MG63 (cell line): ENCODE results near the gene PDE4D. TPM values are rescaled to one million over a fixed set of nuclear protein-coding genes. Genes with fewer than 3 reads are reported as not detected.

Experiments used
- DNase-seq: peaks from one replicate; pipeline ENCODE4 v3.0.0-alpha.2; 2020
- H3K27me3 ChIP-seq: fragments of 250-450 bp; sonication (Bioruptor Pico); 2 replicates; pipeline ENCODE4 v1.5.1; 2020; ENCODE audit warnings: mild to moderate bottlenecking, moderate library complexity
- H3K36me3 ChIP-seq: fragments of 250-450 bp; sonication (Bioruptor Pico); 2 replicates; pipeline ENCODE4 v1.5.1; 2020; ENCODE audit warnings: mild to moderate bottlenecking, moderate library complexity
- H3K4me3 ChIP-seq: fragments of 250-450 bp; sonication (Bioruptor Pico); 2 replicates; pipeline ENCODE4 v1.5.1; 2020; ENCODE audit warnings: mild to moderate bottlenecking, moderate library complexity
- H3K9me3 ChIP-seq: fragments of 250-450 bp; sonication (Bioruptor Pico); 2 replicates; pipeline ENCODE4 v1.5.1; 2020; ENCODE audit warnings: mild to moderate bottlenecking, moderate library complexity
- total RNA-seq: library from RNA; depleted of rRNA; stranded (reverse); fragments of >200 nt; shearing (Covaris generic); gene quantifications from 2 replicates; pipeline ENCODE4 v1.2.3, GENCODE V29; 2014; ENCODE audit warnings: low replicate concordance

The PDE4D gene
- total RNA-seq, 1 experiment from 2014 or later: 3.1 TPM

DNA sequence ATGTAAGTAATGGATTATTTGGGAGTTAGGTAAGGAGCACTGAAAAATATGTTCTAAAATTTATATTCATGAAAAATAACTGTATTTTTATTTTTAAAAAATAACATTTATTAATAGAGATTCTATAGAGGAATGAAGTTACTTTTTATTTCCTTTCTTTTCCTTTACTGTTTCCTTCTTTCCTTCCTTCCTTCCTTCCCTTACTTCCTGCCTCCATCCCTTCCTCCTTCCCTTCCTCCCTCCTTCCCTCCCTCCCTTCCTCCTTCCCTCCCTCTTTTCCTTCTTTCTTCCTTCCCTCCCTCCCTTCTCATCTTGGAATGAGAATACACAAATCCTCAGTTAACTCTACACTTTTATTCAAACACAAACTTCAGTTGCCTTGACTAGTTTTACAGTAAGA, 750.6 kb downstream of the PDE4D start:
- Histone ChIP-seq H3K36me3 (no peaks in the 10 kb centered on the region), H3K9me3 (no peaks in the 10 kb centered on the region), H3K4me3 (no peak overlapping the region), H3K27me3 (no peaks in the 10 kb centered on the region)
- no peak for DNase-seq

DNA sequence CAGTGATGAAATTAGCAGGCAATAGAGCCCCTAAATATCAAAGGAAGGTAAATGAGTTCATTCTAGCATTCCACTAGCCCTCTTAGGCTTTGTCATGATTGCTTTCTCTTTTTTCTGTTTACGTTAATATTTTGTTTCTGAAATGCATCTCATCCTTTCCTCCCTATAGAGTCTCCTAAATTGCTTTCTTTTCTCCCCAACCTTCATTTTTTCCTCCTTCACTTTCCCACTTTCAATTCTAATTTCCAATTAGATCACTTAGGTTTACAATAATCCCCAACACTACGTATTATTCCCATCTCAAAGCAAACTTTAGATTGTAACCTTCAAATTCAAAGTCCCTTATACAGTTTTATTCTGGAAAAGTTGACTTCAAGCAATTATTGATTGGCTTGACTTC, 751.4 kb downstream of the PDE4D start:
- Histone ChIP-seq H3K36me3 (no peaks in the 10 kb centered on the region), H3K9me3 (no peaks in the 10 kb centered on the region), H3K27me3 (no peaks in the 10 kb centered on the region), H3K4me3 (no peak overlapping the region)
- DNase-seq: no peak

DNA sequence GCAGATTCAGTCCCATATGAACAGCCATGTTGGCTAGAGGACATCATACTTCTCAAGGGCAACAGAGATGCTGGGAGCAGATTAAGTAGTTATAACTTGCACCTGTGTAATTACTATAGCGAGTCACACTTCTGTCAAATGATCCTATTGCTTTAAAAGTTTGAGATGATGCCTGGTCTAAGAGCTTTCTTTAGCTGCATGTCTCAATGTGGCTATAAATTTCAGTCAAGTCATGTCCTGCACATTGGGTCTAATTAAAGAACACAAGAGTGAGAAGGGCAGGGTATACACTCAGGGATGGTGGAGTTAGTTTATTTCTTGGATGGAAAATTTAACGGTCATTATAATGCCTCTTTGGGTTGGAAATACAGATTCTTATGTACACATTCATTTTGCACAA, 753.4 kb downstream of the PDE4D start:
- Histone ChIP-seq H3K36me3 (no peaks in the 10 kb centered on the region), H3K4me3 (no peak overlapping the region), H3K27me3 (no peaks in the 10 kb centered on the region; the same call in 1 of the 2 replicates), H3K9me3 (no peaks in the 10 kb centered on the region)
- no peak for DNase-seq

DNA sequence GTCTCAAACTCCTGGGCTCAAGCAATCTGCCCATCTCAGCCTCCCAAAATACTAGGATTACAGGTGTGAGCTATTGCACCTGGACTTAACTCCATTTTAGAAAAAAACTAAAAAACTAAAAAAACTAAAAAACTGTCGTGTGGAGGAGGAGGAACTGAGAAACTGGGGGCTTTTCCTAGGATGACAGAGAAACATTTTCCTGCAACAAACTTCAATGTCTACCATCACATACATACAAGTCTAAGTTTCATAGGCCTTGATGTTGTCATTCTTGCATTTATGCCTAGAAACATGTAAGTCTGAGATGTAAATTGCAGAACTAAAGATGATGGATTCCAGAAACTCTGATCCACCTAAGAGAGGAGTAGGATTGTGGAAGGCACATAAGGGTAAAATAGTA, 753.8 kb downstream of the PDE4D start:
- H3K9me3 ChIP-seq: no peaks in the 10 kb centered on the region
- H3K4me3 ChIP-seq: no peak overlapping the region
- no peaks in the 10 kb centered on the region for H3K36me3 ChIP-seq
- H3K27me3 ChIP-seq: no peaks in the 10 kb centered on the region; the same call in 1 of the 2 replicates
- DNase-seq: no peak

DNA sequence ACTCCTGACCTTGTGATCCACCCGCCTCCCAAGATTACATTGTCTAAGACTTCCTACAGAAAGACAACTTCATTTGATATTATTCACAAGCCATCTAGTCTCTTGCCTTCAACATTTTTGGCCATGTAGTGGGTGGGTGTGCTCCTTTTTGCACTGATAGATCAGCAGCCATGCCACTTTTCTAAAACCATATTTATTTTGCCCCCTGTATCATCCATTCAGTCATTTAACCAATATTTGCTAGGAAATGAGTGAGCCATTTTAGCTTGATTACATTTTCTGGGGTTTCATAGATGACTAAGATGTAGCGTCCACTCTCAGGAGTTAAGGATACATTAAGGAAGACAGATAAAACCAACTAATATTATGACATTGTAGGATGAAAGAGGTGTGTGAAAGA, 755.0 kb downstream of the PDE4D start:
- H3K4me3 ChIP-seq: no peak overlapping the region
- DNase-seq: no peak
- no peaks in the 10 kb centered on the region for H3K9me3 ChIP-seq
- no peaks in the 10 kb centered on the region for H3K36me3 ChIP-seq
- no peaks in the 10 kb centered on the region; the same call in 1 of the 2 replicates for H3K27me3 ChIP-seq

DNA sequence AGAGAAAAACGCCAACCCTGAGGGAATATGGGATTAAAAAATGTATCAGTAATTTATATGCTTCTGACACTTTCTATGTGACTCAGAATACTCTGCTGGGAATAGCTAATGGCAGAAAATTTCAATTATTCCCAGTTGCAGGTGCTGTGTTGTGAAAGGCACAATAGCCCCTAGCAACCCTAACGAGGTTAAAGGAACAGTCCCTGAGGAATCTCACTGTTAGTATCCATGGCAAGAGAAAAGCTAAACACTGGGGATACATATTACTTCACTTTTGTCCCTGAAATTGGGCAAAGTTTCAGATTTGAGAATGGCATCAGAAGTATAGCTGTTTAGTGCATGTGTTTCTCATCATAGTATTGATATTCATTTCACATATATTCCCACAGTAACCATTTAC, 755.7 kb downstream of the PDE4D start:
- DNase-seq: no peak
- Histone ChIP-seq H3K27me3 (no peaks in the 10 kb centered on the region; the same call in 1 of the 2 replicates), H3K36me3 (no peaks in the 10 kb centered on the region), H3K9me3 (no peaks in the 10 kb centered on the region), H3K4me3 (no peak overlapping the region)

DNA sequence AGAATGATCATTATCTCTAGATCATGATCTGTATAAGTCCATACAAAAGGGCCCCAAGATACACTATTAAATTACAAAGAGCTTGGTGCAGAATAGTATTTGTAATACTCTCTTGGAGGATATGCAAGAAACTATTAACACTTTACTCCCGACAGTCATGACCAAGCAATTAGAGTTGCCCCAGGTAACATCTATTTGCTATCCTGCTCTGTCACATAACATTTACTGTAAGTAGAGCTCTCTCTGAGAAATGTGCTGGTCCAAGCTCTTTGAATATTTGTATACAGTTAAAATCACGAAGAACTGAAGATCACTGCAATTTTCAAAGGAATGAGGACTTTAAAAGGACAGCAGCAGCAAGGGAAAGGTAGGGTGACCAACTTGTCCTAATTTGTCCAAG, 757.0 kb downstream of the PDE4D start:
- H3K4me3 ChIP-seq: no peak overlapping the region
- no peaks in the 10 kb centered on the region; the same call in 1 of the 2 replicates for H3K27me3 ChIP-seq
- H3K9me3 ChIP-seq: no peaks in the 10 kb centered on the region
- no peaks in the 10 kb centered on the region for H3K36me3 ChIP-seq
- DNase-seq: no peak

DNA sequence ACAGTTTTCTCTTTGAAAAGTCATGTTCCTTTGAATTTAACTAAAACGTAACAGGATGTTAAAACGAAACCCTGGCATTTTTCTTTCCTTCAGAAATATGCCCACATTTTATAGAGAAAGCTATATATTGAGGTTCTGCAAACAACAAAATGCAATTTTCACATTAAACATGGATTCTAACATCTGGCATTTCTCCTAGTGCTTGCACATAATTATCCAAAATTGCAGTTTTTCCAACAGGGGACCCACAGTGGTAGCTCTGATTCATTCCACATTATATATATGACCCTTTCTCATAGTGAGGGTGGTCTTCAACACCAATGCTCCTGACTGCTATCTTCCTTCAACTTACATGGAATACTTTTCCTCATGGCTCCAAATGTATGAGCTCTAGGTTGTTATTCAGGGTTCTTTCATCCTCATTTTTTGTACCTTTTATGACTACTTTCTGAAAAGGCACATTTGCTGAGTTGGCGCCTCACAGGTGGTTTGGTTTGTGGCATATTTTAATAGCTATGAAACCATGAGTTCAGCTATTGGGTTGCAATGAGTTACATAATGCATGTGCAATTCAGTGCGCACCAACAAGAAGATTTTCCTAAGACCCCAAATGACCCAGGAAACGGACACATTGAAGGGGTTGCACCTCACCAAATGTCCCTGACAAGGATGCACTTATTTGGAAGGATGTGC, 758.9 kb downstream of the PDE4D start:
- Histone ChIP-seq H3K9me3 (no peaks in the 10 kb centered on the region), H3K36me3 (no peaks in the 10 kb centered on the region), H3K27me3 (no peaks in the 10 kb centered on the region; the same call in 1 of the 2 replicates), H3K4me3 (no peak overlapping the region)
- no peak for DNase-seq

DNA sequence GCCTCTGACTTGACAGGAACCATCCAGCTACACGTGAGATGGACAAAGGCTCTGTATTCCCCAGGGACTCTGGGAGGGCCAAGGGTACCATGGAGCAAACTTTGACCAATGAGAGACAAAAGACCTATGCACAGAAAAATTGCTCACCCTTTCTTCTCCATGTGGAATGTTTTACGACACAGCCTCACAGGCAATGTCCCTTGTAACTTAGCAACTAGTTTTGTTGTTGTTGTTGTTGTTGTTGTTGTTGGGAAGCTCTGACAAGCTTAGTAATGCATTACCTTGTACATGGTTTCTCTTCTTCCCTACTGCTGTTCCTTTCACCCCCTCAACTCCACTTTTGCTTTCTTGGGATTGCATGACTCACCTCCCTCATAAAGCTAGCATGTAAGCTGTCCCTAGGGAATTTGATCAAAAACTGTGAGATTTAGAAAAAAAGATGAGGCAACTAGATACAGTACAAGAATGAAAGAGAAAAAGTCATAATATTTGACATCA, 759.7 kb downstream of the PDE4D start:
- DNase-seq: no peak
- Histone ChIP-seq H3K9me3 (no peaks in the 10 kb centered on the region), H3K4me3 (no peak overlapping the region), H3K27me3 (no peaks in the 10 kb centered on the region; the same call in 1 of the 2 replicates), H3K36me3 (no peaks in the 10 kb centered on the region)

DNA sequence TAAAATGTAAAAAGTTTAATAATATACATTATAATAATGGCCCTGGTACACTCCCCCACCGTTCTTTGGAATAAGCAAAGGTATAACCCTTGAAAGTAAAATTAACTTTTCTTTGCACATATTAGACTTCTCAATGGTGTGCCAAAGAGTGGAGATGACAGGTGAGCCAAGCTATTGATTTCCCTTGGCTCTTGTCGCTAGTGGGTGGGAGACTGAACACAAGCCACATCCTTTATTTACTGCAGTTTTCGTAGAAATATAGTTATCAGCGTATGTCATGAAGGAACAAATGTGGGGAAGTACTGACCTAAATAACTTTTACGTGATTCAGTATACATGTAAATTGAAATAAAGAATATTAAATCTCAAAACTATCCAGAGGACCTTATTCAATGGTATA, 761.4 kb downstream of the PDE4D start:
- Histone ChIP-seq H3K27me3 (no peaks in the 10 kb centered on the region; the same call in 1 of the 2 replicates), H3K36me3 (no peaks in the 10 kb centered on the region), H3K9me3 (no peaks in the 10 kb centered on the region), H3K4me3 (no peak overlapping the region)
- no peak for DNase-seq

DNA sequence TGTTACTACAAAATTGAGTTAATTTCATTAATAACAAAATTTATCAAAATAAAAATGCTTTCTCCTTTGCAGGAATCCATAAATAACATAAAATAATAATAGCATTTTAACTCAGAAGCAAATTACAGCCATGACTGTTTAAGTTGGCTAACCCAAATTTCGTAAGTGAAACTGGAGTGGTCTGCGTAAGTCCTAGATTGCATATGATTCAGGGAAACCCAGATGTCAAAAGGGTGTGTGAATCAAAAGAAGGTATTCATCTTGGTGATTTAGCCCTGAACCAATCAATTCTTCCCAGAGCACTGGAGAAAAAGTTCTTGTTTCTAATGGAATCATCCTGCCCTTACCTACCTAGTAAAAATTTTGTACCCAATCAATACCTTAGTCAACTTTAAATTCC, 763.1 kb downstream of the PDE4D start:
- H3K9me3 ChIP-seq: no peaks in the 10 kb centered on the region
- H3K4me3 ChIP-seq: no peak overlapping the region
- H3K27me3 ChIP-seq: no peaks in the 10 kb centered on the region; the same call in 1 of the 2 replicates
- no peaks in the 10 kb centered on the region for H3K36me3 ChIP-seq
- DNase-seq: no peak

DNA sequence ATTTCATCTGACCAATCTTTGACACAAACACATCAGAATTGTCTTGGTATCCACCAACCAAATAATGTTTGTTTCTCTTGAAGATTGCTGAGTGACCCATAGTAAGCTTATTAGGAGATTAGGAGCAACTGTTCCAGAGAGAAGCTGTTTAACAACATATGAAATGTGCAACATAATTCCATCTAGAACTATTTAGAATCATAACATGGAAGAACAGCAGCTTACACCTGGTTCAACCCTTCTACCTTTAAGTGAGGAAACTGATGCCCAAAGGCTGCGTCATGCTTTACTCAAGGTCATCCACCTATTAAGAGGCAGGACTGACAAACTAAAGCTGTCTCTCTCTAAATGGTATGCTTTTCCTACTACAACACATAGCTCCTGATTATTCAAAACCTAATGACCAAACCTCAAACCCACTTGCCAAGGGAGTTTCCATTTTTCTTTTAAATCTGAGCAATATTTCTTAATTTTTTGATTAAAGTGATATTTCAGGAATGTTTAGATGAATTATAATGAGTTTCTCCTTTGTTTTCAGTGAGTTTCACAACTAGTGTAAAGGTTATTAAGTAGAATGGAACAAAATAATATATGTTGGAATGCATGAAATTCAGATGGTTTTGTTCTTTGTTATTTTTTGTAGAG, 764.8 kb downstream of the PDE4D start:
- Histone ChIP-seq H3K9me3 (no peaks in the 10 kb centered on the region), H3K27me3 (no peaks in the 10 kb centered on the region)
- no peak for DNase-seq

DNA sequence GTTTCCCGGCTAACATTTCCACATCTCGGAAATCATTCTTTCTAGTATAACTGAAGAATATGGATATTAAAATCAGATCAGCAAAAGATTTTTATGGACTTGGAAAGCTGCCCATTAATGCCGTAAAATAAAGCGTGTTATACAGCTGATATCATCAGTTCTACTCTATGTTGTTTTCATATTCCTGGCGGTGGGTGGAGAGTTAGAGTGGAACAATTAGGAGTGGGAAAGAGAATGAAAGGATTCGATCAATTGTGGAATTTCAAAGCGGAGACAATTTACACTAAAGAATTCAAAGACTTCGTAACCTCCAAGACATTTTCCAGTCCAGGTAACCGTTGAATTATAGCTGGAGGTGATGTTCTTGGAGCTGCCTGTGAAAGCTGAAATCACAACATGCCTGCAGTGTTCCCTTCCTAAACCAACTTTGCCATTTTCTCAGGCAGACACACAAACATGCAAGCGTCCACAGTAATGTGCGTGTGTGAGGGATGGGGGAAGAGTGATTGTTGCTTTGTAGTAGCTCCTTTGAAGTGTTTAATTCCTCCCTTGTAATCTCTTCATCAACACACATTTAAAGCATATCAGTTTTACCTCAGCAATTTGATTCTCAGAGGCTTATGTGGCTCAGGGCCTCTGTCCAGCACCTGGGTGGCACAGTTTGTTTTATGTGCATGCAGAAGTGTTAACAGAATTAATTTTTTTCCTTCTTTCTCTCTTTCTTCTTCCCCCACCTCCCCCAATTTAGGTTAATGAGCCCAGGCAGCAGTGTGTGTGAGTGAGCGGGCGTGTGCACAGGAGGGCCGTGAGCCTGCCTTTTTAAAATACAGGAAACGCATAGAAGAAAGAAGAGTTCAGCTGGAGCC, 766.6 kb downstream of the PDE4D start:
- Histone ChIP-seq H3K36me3 (no peaks in the 10 kb centered on the region), H3K4me3 (no peak overlapping the region), H3K27me3 (no peaks in the 10 kb centered on the region), H3K9me3 (no peaks in the 10 kb centered on the region)
- DNase-seq: no peak

More for the DNA sequence above, 764.8 kb downstream of the PDE4D start:
- no peak overlapping the region for H3K4me3 ChIP-seq
- H3K36me3 ChIP-seq: no peaks in the 10 kb centered on the region

DNA sequence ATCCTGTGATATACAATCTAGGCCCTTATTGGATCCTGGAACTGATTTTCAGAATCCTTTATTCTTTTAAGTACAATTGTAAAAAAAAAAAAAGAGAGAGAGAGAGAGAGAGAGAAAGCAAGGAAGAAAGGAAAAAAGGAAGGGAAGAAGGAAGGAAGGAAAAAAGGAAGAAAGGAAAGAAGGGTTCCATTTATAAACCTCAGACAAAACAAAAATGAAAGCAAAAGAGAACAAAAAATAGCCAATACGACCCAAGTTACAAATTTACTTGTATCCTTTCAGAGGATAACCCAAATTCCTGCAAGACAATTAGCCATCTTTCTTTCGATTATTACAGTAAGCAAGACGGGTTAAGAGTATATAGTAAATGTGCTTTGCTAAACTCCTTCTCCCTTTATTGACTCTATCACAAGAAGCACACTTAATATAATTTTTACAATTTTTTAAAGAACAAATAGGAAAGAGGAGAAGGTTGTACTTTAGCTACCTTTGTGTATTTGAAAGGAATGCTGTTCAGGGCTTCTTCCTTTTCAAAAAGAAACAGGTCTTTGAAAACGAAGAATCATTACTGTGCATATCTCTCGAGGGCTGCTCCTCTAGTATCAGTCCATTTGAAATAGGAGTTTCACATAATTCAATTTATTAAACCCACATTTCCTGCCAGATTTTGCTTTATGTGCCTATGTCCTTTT, 767.4 kb downstream of the PDE4D start:
- no peaks in the 10 kb centered on the region for H3K9me3 ChIP-seq
- no peaks in the 10 kb centered on the region for H3K36me3 ChIP-seq
- H3K4me3 ChIP-seq: no peak overlapping the region
- no peaks in the 10 kb centered on the region for H3K27me3 ChIP-seq
- DNase-seq: no peak

DNA sequence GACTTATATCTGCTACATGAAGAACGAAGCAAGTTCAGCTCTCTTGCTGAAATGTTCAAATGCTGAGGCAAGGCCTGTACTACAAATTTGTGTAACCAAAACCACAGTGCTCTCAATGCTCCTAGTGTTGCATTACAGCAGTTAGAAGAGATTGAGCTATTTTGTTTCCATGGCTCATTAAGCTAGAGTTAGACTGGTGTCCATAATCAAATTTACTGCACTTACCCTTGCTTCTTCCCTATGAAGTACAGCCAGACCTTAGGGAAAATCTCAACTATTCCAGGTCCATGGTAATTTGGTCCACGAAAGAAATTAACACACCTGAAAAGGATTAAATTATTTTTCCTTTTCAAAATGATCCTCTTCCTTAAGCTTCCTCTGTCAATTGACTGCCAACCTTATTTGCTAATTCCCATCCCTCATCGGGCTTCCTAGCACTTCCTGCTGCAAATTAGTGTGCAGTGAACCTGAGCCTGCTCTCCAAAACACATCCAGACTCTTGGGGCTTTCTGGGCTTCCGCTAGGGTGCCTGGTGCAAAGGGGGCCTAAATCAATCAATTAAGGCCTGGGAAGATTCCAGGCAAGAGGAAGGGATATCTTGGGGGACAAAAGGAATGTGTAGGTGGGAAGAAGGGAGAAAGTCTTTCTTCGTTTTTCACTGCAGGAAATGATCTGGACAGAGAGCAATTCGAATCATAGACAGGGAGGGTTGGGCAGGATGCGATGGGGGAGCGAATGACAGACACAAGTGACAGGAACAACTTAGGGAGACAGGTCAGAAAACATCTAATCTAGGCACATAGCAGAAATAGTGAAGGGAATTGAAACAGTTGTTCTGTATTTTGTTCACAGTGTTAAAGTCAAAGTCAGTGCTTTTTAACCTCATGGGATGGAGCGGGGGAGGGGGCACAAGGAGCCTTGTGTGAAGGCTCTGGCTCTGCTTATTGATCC, 768.2 kb downstream of the PDE4D start:
- Histone ChIP-seq H3K27me3 (no peaks in the 10 kb centered on the region), H3K36me3 (no peaks in the 10 kb centered on the region), H3K4me3 (no peak overlapping the region), H3K9me3 (no peaks in the 10 kb centered on the region)
- DNase-seq: no peak
